Measurements from ENCODE around the gene DYNC1LI2.

DNA sequence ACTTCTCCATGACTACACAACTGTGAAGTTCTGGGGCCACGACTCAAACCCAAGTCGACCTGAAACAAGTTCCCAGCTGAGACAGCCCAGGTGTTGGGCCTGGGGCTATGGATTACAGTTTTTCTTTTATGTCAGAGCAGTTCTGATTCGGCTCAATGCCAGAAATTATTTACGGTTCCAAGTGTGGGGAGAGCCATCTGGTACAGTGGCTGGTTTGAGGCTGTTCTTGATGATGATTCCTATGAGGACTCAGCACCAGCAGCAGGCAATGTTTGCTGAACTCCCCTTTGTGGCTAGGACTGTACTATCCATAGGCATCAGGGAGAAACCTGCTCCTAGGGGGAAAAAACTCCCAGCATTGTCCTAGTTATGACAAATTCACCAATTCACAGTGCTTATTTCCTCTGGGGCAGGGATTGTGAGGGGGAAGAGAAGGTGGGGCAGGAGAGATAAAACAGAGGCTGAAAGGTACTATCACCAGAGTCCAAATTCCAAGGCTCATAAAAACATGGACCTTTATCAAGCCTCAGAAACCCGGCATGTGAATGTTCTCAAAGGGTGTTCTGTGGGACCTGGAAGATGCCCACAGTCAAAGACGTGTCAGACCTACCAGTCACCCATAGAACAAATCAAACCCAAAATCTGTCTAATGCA is 36.6 kb downstream of the DYNC1LI2 start:
- no peak for TF ChIP-seq CTCF (conservative IDR thresholded peaks at IDR 0.05)
- TF ChIP-seq EZH2 (IDR thresholded peaks at IDR 0.05; ENCODE audit: low read depth) = no peak

All from PC-9 (cell line).